Panc1 (cell line): Measurements from ENCODE around the gene TSC22D3. TPM values are rescaled to one million over a fixed set of nuclear protein-coding genes. Genes with fewer than 3 reads are reported as not detected.

Experiments
- ATAC-seq: fragments of 200-7000 bp; cut with Tn5 transposase; 2 replicates; pipeline ENCODE4 v1.9.1; 2020; ENCODE audit warnings: mild to moderate bottlenecking, moderate library complexity
- BruUV-seq: library from RNA; stranded (reverse); fragments of 400-500 nt; replicated peaks from 2 replicates; lab custom pipeline; 2021; lab: Mats Ljungman, UMichigan
- CTCF ChIA-PET: fragments of 300-600 bp; sonication (Branson Sonifier 250); formaldehyde crosslinking; loops from one replicate; lab custom pipeline; 2022; ENCODE audit warnings: antibody characterized with exemption; lab: Charles Lee
- POLR2A ChIA-PET: fragments of 300-600 bp; sonication (Branson Sonifier 250); formaldehyde crosslinking; loops from one replicate; lab custom pipeline; 2022; ENCODE audit warnings: antibody characterized with exemption; lab: Charles Lee
- DNase-seq: peaks from one replicate; pipeline ENCODE4 v3.0.0-alpha.2; 2010; ENCODE audit warnings: low read depth, low spot score
- H3K27ac ChIP-seq: 2 replicates; pipeline ENCODE4 v1.5.1; 2011; ENCODE audit warnings: mild to moderate bottlenecking, low read length, inconsistent platforms
- H3K27me3 ChIP-seq: fragments of 200-500 bp; sonication (Bioruptor generic); 2 replicates; pipeline ENCODE4 v1.6.0; 2014; ENCODE audit warnings: low read length, inconsistent platforms; ENCODE audit not compliant: control insufficient read depth, insufficient read depth
- H3K36me3 ChIP-seq: fragments of 200-500 bp; sonication (Bioruptor generic); 2 replicates; pipeline ENCODE4 v1.5.1; 2014; ENCODE audit warnings: inconsistent platforms, mild to moderate bottlenecking, low read length, moderate library complexity; ENCODE audit not compliant: control insufficient read depth, insufficient read depth
- H3K4me1 ChIP-seq: 2 replicates; pipeline ENCODE4 v1.5.1; 2011; ENCODE audit warnings: inconsistent platforms, mild to moderate bottlenecking, low read length, moderate library complexity; ENCODE audit not compliant: control insufficient read depth, insufficient read depth
- H3K4me3 ChIP-seq, 2 experiments: 2 replicates each; pipeline ENCODE4 v1.5.1; 2011 to 2012; ENCODE audit warnings: low read depth in 2 of 2, low read length in 2 of 2, mild to moderate bottlenecking in 2 of 2, inconsistent platforms in 1 of 2, moderate library complexity in 1 of 2
- H3K9me3 ChIP-seq: fragments of 200-500 bp; sonication (Bioruptor generic); 2 replicates; pipeline ENCODE4 v1.5.1; 2014; ENCODE audit warnings: low read depth, mild to moderate bottlenecking, inconsistent platforms, low read length, moderate library complexity; ENCODE audit not compliant: control insufficient read depth, insufficient read depth
- CTCF ChIP-seq: fragments of 450-650 bp; IDR thresholded peaks from 2 replicates; pipeline ENCODE4 v1.5.1; 2017; ENCODE audit warnings: mild to moderate bottlenecking
- POLR2AphosphoS5 ChIP-seq: IDR thresholded peaks from 2 replicates; pipeline ENCODE4 v1.6.1; 2012; ENCODE audit warnings: mild to moderate bottlenecking, low read depth, low read length, moderate library complexity
- REST ChIP-seq, 2 experiments: IDR thresholded peaks; 2 replicates each; pipeline ENCODE4 v1.6.1; 2011 to 2012; ENCODE audit warnings: low read depth in 2 of 2, control low read depth in 1 of 2, low read length in 1 of 2, mild to moderate bottlenecking in 1 of 2, moderate library complexity in 1 of 2; ENCODE audit not compliant: insufficient read depth in 1 of 2
- SIN3A ChIP-seq: IDR thresholded peaks from 2 replicates; pipeline ENCODE4 v1.6.1; 2012; ENCODE audit warnings: low read depth, mild to moderate bottlenecking, low read length, moderate library complexity, borderline replicate concordance; ENCODE audit not compliant: insufficient read depth
- TCF7L2 ChIP-seq: IDR thresholded peaks from 2 replicates; pipeline ENCODE4 v1.6.1; 2011; ENCODE audit warnings: mild to moderate bottlenecking, low read depth, low read length, inconsistent platforms
- in situ Hi-C: cut with HindIII; loops from 2 replicates; pipeline ENCODE4 v1.10.0; 2016; ENCODE audit warnings: low sequenced_read_pairs, low pct_unique_long_range_greater_than_20kb
- intact Hi-C: fragments of 100-400 bp; cut with micrococcal nuclease; formaldehyde crosslinking; loops from one replicate; pipeline ENCODE4 v1.10.0; 2022; ENCODE audit not compliant: unreplicated experiment
- total RNA-seq: library from RNA; stranded (reverse); gene quantifications from one replicate; pipeline ENCODE4 v1.2.1, GENCODE V29; 2021; ENCODE audit not compliant: unreplicated experiment

TSC22D3 gene
- total RNA-seq, 1 experiment from 2014 or later, result 7.2 TPM

GRCh38 chrX:107750861-107751445 is 24.6 kb downstream of the TSC22D3 start:
- Histone ChIP-seq H3K27me3 (no peaks in the 10 kb centered on the region), H3K36me3 (no peaks in the 10 kb centered on the region), H3K27ac (no peak overlapping the region), H3K4me1 (no peaks in the 10 kb centered on the region), H3K4me3 (no peak overlapping the region), H3K9me3 (no peaks in the 10 kb centered on the region)
- BruUV-seq, result no TSS peak
- ATAC-seq (no peak), DNase-seq (no peak)
- CTCF ChIA-PET, result interaction anchor here (0.6 kb wide), 1 partner anchor 290 kb away, joined by 4 read pairs; no protein-coding TSS in a partner anchor
- TF ChIP-seq TCF7L2, result no peak
- TF ChIP-seq CTCF, result no peak
- TF ChIP-seq SIN3A, result no peak
- no peak for TF ChIP-seq POLR2AphosphoS5
- TF ChIP-seq REST (IDR thresholded peaks at IDR 0.05; ENCODE audit: insufficient read depth in 1 of 2, low read depth in 2 of 2, low read length in 1 of 2), result no peak
- POLR2A ChIA-PET, result no interaction called here
- in situ Hi-C loops (no loop called here), intact Hi-C loops (no loop called here)

GRCh38 chrX:107750263-107750662 is 25.3 kb downstream of the TSC22D3 start:
- no peaks in the 10 kb centered on the region for H3K36me3 ChIP-seq
- ChIA-PET CTCF (interaction anchor here (0.6 kb wide), 1 partner anchor 290 kb away, joined by 4 read pairs; no protein-coding TSS in a partner anchor), POLR2A (no interaction called here)
- no TSS peak for BruUV-seq
- H3K27me3 ChIP-seq, result peaks cover 3% of the 10 kb centered on the region; the same call in 1 of the 2 replicates
- ATAC-seq (no peak), DNase-seq (no peak)
- no peak for TF ChIP-seq POLR2AphosphoS5
- TF ChIP-seq REST (IDR thresholded peaks at IDR 0.05; ENCODE audit: insufficient read depth in 1 of 2, low read depth in 2 of 2, low read length in 1 of 2), result no peak
- no peak for TF ChIP-seq CTCF
- no peak for TF ChIP-seq SIN3A
- TF ChIP-seq TCF7L2, result no peak
- H3K27ac ChIP-seq, result no peak overlapping the region
- H3K4me1 ChIP-seq, result no peaks in the 10 kb centered on the region
- no peaks in the 10 kb centered on the region for H3K9me3 ChIP-seq
- H3K4me3 ChIP-seq, result no peak overlapping the region
- intact Hi-C loops, result no loop called here
- in situ Hi-C loops, result no loop called here
